ENCODE data around the gene SVIL.

DNA sequence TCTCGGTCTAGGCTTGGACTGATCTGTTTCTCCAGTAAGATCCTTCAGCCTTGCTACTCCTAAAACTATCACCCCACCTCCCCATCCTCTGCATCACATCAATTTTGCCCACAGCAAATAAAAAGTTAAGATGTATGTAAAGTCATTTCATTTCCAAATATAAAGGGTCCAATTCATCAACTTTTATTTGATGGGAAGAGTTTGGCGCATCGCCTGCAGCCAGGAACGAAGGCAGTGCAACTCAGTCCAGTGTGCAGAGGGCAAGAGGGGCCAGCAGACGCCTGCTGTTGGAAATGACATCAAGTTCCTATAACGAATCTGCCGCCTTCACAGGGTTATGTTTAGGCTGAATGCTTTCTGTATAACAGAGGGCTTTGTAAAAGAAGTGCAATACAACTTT, 97.0 kb downstream of the SVIL start:
- TF ChIP-seq, protein P1, sequence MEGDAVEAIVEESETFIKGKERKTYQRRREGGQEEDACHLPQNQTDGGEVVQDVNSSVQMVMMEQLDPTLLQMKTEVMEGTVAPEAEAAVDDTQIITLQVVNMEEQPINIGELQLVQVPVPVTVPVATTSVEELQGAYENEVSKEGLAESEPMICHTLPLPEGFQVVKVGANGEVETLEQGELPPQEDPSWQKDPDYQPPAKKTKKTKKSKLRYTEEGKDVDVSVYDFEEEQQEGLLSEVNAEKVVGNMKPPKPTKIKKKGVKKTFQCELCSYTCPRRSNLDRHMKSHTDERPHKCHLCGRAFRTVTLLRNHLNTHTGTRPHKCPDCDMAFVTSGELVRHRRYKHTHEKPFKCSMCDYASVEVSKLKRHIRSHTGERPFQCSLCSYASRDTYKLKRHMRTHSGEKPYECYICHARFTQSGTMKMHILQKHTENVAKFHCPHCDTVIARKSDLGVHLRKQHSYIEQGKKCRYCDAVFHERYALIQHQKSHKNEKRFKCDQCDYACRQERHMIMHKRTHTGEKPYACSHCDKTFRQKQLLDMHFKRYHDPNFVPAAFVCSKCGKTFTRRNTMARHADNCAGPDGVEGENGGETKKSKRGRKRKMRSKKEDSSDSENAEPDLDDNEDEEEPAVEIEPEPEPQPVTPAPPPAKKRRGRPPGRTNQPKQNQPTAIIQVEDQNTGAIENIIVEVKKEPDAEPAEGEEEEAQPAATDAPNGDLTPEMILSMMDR (conservative IDR thresholded peaks at IDR 0.05), result no peak
- no peak for TF ChIP-seq EZH2 (IDR thresholded peaks at IDR 0.05; ENCODE audit: low read depth)
